GM19372 (cell line): ENCODE results near the gene SLC47A1.
"Not testable (repeated sequence)": the region's sequence is repeated elsewhere in the genome, so short reads cannot be mapped to it uniquely, and the experiment has no call there.

Experiments used
- ATAC-seq: cut with Tn5 transposase; IDR thresholded peaks from one replicate; pipeline ENCODE4 v1.9.1; 2021; ENCODE audit warnings: mild to moderate bottlenecking, low read depth, moderate library complexity; ENCODE audit not compliant: unreplicated experiment

The SLC47A1 gene

GRCh38 chr17:19551165-19551564, 17.5 kb downstream of the SLC47A1 start:
- ATAC-seq: no peak

- no peak for ATAC-seq
Measured at GRCh38 chr17:19551591-19552148, 18.0 kb downstream of the SLC47A1 start.

- no peak for ATAC-seq
Measured at GRCh38 chr17:19553036-19553435, 19.4 kb downstream of the SLC47A1 start.

GRCh38 chr17:19554393-19554792, 20.7 kb downstream of the SLC47A1 start:
- no peak for ATAC-seq

GRCh38 chr17:19555746-19556145, 22.1 kb downstream of the SLC47A1 start:
- no peak for ATAC-seq

GRCh38 chr17:19558946-19559345, 25.3 kb downstream of the SLC47A1 start:
- no peak for ATAC-seq

GRCh38 chr17:19561697-19562318, 28.2 kb downstream of the SLC47A1 start:
- no peak for ATAC-seq

- ATAC-seq: no peak
Measured at GRCh38 chr17:19565817-19566575, 32.3 kb downstream of the SLC47A1 start.

GRCh38 chr17:19567216-19568015, 33.8 kb downstream of the SLC47A1 start:
- no peak for ATAC-seq

- ATAC-seq: no peak
Measured at GRCh38 chr17:19568016-19568350, 34.3 kb downstream of the SLC47A1 start.

- no peak for ATAC-seq
Measured at GRCh38 chr17:19569785-19570543, 36.3 kb downstream of the SLC47A1 start.

- ATAC-seq: no peak
Measured at GRCh38 chr17:19570544-19571062, 36.9 kb downstream of the SLC47A1 start.

- ATAC-seq: no peak
Measured at GRCh38 chr17:19573075-19573474, 39.4 kb downstream of the SLC47A1 start.

GRCh38 chr17:19574956-19575355, 41.3 kb downstream of the SLC47A1 start:
- ATAC-seq: no peak

- ATAC-seq: no peak
Measured at GRCh38 chr17:19578545-19578944, 44.9 kb downstream of the SLC47A1 start.

- ATAC-seq: no peak
Measured at GRCh38 chr17:19579192-19579761, 45.6 kb downstream of the SLC47A1 start.

- ATAC-seq: no peak
Measured at GRCh38 chr17:19579867-19580565, 46.4 kb downstream of the SLC47A1 start.

- ATAC-seq: not testable (repeated sequence)
Measured at GRCh38 chr17:19580566-19580920, 46.9 kb downstream of the SLC47A1 start.

- not testable (repeated sequence) for ATAC-seq
Measured at GRCh38 chr17:19582152-19582551, 48.5 kb downstream of the SLC47A1 start.
